Stimulated activated CD4-positive, alpha-beta T cell treated with anti-CD3 and anti-CD28 coated beads, Interleukin-1b, Interleukin-23, amount 100 ng/mL, for 4 hours (primary cell): ENCODE data around the gene DTL.

ENCODE experiments used
- DNase-seq, 2 donors: peaks; one replicate each; pipeline ENCODE4 v3.0.0-alpha.2; 2020; ENCODE audit warnings: low read depth in 2 of 2

The DTL gene

DNA sequence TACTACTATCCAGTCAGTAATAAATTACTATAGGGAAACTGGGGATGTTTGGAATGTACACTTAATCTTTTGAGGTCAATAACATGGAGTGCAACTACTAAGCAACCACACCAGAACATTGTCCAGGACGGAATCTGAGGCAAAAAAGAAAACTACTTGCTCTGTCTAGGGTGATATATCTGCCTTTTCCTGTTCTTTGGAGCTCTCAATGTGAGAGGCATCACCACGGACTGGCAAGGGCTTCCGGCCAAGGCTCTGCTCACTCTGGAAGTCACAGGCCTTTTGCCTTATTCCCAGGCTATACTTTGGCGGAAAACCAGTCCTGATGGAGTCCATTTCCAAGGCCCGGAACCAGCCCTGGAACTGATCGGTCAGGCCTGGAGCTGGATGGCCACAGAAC, 94.2 kb downstream of the DTL start:
- DNase-seq = no peak

- DNase-seq = no peak
These were observed 96.5 kb downstream of the DTL start for GRCh38 chr1:212132025-212132424.

GRCh38 chr1:212133319-212133718, 97.8 kb downstream of the DTL start:
- no peak for DNase-seq

- no peak for DNase-seq
These were observed 99.6 kb downstream of the DTL start for GRCh38 chr1:212135166-212135565.

DNA sequence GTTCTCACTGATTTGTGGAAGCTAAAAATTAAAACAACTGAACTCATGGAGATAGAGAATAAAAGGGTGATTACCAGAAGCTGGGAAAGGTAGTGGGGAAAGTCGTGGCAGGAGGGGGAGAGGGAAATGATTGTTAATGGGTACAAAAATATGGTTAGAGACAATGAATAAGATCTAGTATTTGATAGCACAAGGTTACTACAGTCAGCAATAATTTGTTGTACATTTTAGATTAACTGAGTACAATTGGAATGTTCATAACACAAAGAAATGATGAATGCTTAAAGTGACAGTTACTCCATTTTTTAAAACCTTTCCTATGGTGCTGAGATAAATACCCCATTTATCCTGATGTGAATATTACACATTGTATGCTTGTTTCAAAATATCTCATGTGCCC, 102.3 kb downstream of the DTL start:
- DNase-seq = no peak

- DNase-seq = no peak
These were observed 102.9 kb downstream of the DTL start for GRCh38 chr1:212138457-212138856.

GRCh38 chr1:212139526-212140135, 104.1 kb downstream of the DTL start:
- no peak for DNase-seq

GRCh38 chr1:212141404-212141803, 105.9 kb downstream of the DTL start:
- no peak for DNase-seq

- DNase-seq = no peak
These were observed 107.5 kb downstream of the DTL start for GRCh38 chr1:212142883-212143530.

GRCh38 chr1:212147581-212148033, 112.1 kb downstream of the DTL start:
- no peak for DNase-seq

DNA sequence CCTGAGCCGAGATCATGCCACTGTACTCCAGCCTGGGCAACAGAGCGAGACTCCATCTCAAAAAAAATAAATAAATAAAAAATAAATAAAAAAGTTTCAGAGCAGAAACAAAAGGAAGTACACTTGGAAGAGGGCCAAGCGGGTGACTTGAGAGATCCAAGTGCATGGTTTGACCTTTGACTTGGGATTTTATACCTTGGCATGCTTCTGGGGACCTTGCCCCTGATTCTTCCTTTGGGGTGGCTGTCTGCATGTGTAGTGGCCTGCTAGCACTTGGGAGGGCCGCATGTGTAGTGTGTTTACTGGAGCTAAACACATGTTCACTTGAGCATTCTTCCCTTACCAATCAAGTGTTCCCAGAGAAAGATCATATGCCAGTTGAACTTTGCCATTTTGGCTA, 114.0 kb downstream of the DTL start:
- no peak for DNase-seq

DNA sequence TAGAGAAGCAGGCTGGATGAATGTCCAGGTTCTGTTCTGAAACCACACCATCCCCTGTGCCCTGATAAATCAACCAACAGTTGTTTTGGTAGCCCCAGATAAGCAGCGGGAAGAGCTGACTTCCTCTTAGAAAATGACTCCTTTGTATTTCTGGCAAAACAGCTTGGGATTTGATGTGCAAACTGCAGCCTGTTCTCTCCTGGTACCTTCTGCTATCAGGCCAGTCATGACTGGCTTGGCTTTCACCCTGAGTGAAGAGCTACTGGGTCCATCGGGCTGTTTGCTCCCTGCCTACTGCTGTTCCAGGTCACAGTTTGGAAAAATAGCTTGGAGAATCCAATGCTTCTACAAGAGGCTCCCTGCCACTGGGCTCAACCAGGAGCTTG, 116.8 kb downstream of the DTL start:
- no peak for DNase-seq

DNA sequence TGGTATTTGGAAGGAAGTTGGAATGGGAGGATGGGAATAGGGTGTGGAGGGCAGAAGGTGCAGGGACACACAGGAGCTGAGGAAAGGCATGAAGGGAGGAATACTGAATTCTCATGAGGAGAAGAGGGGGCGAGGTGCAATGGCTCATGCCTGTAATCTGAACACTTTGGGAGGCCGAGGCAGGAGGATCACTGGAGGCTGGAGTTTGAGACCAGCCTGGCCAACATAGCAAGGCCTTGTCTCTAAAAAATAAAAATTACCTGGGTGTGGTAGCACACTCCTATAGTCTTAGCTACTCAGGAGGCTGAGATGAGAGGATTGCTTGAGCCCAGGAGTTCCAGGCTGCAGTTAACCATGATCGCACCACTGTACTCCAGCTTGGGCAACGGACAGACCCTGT, 117.3 kb downstream of the DTL start:
- no peak for DNase-seq

- no peak for DNase-seq
These were observed 118.1 kb downstream of the DTL start for GRCh38 chr1:212153635-212154034.
